Ovary (tissue), 9 donors: ENCODE data around the gene SLC1A3. TPM values are rescaled to one million over a fixed set of nuclear protein-coding genes. Genes with fewer than 3 reads are reported as not detected.
A peak's percentile ranks its signal among the peaks of the same experiment; 100 is the strongest.

Experiments
- DNase-seq, 5 donors: peaks; one replicate each; pipeline ENCODE4 v3.0.0-alpha.2; 2019 to 2020
- H3K27ac ChIP-seq, 2 donors: fragments of 200-600 bp; one replicate each; pipeline versions ENCODE4 v1.5.1 to v1.8.0; 2019 to 2022
- H3K27me3 ChIP-seq: fragments of 200-600 bp; one replicate; pipeline ENCODE4 v1.8.0; 2022
- H3K36me3 ChIP-seq: fragments of 200-600 bp; sonication (generic); one replicate; pipeline ENCODE4 v1.5.1; 2019
- H3K4me1 ChIP-seq: one replicate; pipeline ENCODE4 v1.8.1; 2013; ENCODE audit warnings: mild to moderate bottlenecking, moderate library complexity; ENCODE audit not compliant: insufficient read depth
- H3K4me3 ChIP-seq: fragments of 200-600 bp; sonication (generic); one replicate; pipeline ENCODE4 v1.5.1; 2017
- H3K9me3 ChIP-seq, 2 donors: fragments of 200-600 bp in 1 of 2; sonication (generic) in 1 of 2; one replicate each; pipeline versions ENCODE4 v1.5.1 to v1.8.1; 2013 to 2019; ENCODE audit warnings: mild to moderate bottlenecking in 1 of 2, moderate library complexity in 1 of 2
- EP300 ChIP-seq: sonication (generic); formaldehyde crosslinking; IDR thresholded peaks from one replicate; pipeline ENCODE4 v1.6.1; 2017; ENCODE audit warnings: antibody characterized with exemption
- POLR2A ChIP-seq: fragments of 450-650 bp; IDR thresholded peaks from one replicate; pipeline ENCODE4 v1.6.1; 2017; ENCODE audit warnings: antibody characterized with exemption, mild to moderate bottlenecking, moderate library complexity
- WGBS, 3 donors: extraction: QIAGEN DNeasy Blood & Tissue Kit in 1 of 3; methylation state at CpG; one replicate each; pipeline versions ENCODE4 v1.1.5 to v1.1.7; 2013 to 2017; 5-methylcytosine and 5-hydroxymethylcytosine counted together
- intact Hi-C, 4 donors: fragments of 100-400 bp; cut with DNase I; formaldehyde crosslinking; loops; one replicate each; pipeline versions ENCODE4 v1.11.0 to v1.15.1; 2022 to 2023
- polyA plus RNA-seq, 2 donors: library from polyadenylated mRNA; stranded (reverse); fragments of 200-250 nt in 1 of 2; fragments of 350-450 nt in 1 of 2; fragmentation: Illumina TruSeq in 1 of 2; extraction: RNeasy Lipid Tissue Mini Kit (QIAGEN cat#74804) in 1 of 2; gene quantifications; one replicate each; pipeline ENCODE4 v1.2.3, GENCODE V29; 2013 to 2014
- total RNA-seq, 7 donors: library from RNA; depleted of rRNA in 2 of 7; stranded (reverse); fragments of >200 nt in 2 of 7; fragmentation: NEBNext Ultra II Directional in 3 of 7; extraction: Animal tissue kit (Norgen Biotek cat#: 25700) in 3 of 7; gene quantifications; one replicate each; pipeline versions ENCODE4 v1.1.0 to v1.2.4, GENCODE V29; 2016 to 2023
- TF ChIP-seq, protein P1 (sequence below), 3 donors: fragments of 450-650 bp in 2 of 3; fragments of 200-600 bp in 1 of 3; IDR thresholded peaks; one replicate each; pipeline versions ENCODE4 v1.5.1 to v1.8.0; 2016 to 2022; ENCODE audit warnings: antibody characterized with exemption in 3 of 3, mild to moderate bottlenecking in 1 of 3
- donor health status: DM: no; HTN: no; CAD: no; lungs with moderate emphysema.
- donor health status: DM: no; HTN: no; CAD: no.
- donor health status: Bipolar disorder and iron deficiency.
- donor health status: DM: yes; HTN: yes; CAD: no.
- donor health status: DM: no; HTN: no; CAD: no.
- donor health status: DM: yes; HTN: yes; CAD: no.

The SLC1A3 gene
- total and polyA plus RNA-seq, 9 donors: 5.2 to 72.3 (median 36.7) TPM

DNA sequence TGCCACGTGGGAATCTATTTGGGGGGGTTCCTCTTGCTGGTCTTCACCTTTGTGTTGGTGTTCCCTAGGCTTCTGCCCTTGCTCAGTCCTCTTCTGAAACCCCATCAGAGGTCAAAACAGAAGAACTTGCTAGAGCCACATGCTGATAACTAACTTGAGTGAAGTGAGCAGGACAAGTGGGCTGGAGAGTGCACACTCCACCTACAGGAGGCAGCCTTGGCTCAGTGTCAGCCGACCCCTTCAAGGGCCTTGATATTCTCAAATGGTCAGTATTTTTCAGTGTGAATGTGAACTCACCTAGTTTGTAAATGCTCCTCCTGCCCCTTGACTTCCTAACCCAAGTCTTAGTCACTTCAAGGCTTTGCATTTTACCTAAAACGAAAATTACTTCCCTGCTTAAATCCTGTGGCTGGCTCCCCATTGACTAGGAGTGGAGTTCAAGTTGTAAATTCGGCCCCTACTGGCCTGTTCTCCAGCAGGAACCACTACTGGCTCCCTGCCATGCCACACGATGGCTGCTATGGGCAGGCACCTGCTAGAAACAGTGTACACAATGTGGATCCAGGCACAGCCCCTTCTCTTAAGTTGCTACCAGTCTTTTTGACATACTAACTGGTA lies 3.6 kb upstream of the SLC1A3 start:
- no peaks in the 10 kb centered on the region for H3K36me3 ChIP-seq
- H3K27ac ChIP-seq: no peak overlapping the region
- 65 to 76% (median 75%) methylated on average over 5 of the region's 5 CpGs for WGBS, 3 donors
- intact Hi-C loops: no loop called here
- H3K4me1 ChIP-seq: no peaks in the 10 kb centered on the region
- H3K9me3 ChIP-seq: no peaks in the 10 kb centered on the region
- no peak for DNase-seq
- TF ChIP-seq POLR2A (no peak), EP300 (no peak)
- TF ChIP-seq, protein P1, sequence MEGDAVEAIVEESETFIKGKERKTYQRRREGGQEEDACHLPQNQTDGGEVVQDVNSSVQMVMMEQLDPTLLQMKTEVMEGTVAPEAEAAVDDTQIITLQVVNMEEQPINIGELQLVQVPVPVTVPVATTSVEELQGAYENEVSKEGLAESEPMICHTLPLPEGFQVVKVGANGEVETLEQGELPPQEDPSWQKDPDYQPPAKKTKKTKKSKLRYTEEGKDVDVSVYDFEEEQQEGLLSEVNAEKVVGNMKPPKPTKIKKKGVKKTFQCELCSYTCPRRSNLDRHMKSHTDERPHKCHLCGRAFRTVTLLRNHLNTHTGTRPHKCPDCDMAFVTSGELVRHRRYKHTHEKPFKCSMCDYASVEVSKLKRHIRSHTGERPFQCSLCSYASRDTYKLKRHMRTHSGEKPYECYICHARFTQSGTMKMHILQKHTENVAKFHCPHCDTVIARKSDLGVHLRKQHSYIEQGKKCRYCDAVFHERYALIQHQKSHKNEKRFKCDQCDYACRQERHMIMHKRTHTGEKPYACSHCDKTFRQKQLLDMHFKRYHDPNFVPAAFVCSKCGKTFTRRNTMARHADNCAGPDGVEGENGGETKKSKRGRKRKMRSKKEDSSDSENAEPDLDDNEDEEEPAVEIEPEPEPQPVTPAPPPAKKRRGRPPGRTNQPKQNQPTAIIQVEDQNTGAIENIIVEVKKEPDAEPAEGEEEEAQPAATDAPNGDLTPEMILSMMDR (IDR thresholded peaks at IDR 0.05): no peak
- no peaks in the 10 kb centered on the region for H3K27me3 ChIP-seq
- H3K4me3 ChIP-seq: no peak overlapping the region

DNA sequence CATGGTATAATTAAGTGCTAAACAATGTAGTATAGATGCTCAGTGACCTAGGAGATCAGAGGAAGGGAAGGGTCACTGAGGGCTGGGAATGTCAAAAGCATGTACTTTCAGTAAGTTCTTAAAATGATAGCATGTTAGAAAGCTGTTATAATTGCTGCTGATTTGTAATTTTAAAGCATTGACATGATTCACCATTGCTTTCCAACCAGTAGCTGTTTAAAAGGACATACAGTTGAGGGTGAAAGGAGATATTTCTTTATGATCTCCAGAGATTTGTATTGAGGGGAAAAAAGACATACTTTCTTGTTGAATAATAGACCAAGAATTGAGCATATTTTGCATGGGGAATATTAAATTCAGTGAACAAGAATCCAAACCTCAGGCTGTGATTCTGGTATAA lies 1.2 kb upstream of the SLC1A3 start:
- no peaks in the 10 kb centered on the region for H3K36me3 ChIP-seq
- H3K27ac ChIP-seq: no peak overlapping the region
- no peak for DNase-seq
- H3K4me3 ChIP-seq: no peak overlapping the region
- H3K9me3 ChIP-seq: no peaks in the 10 kb centered on the region
- no peaks in the 10 kb centered on the region for H3K27me3 ChIP-seq
- intact Hi-C loops: no loop called here
- TF ChIP-seq POLR2A (no peak), EP300 (no peak)
- TF ChIP-seq, protein P1 (IDR thresholded peaks at IDR 0.05): no peak
- H3K4me1 ChIP-seq: no peaks in the 10 kb centered on the region

DNA sequence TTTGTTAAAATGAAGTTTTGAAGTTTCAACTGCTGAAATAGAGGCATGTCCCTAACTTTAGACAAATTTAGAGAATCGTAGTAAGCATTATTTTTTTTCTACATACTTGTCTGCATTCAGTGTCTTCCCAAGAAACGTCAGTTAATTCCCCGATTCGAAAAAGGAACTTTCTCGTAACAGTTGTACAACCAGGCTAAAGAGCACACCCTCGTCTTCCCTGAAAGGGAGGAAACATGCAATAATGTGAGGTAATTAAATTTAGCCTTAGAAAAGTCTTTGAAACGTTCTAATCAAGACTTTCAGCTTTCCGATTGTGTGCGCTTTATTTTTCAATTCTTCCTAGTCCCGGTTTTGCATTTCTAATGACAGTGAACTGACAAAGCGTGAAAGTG lies 374 bp upstream of the SLC1A3 start:
- Histone ChIP-seq H3K9me3 (no peaks in the 10 kb centered on the region), H3K36me3 (no peaks in the 10 kb centered on the region), H3K27ac (no peak overlapping the region), H3K4me3 (peak overlapping the region; percentile 41), H3K4me1 (no peaks in the 10 kb centered on the region), H3K27me3 (no peaks in the 10 kb centered on the region)
- 0 to 3% (median 2%) methylated on average over 11 of the region's 11 CpGs for WGBS, 3 donors
- DNase-seq: no peak
- no peak for TF ChIP-seq EP300
- TF ChIP-seq, protein P1 (IDR thresholded peaks at IDR 0.05): no peak
- no peak for TF ChIP-seq POLR2A
- intact Hi-C loops: no loop called here

DNA sequence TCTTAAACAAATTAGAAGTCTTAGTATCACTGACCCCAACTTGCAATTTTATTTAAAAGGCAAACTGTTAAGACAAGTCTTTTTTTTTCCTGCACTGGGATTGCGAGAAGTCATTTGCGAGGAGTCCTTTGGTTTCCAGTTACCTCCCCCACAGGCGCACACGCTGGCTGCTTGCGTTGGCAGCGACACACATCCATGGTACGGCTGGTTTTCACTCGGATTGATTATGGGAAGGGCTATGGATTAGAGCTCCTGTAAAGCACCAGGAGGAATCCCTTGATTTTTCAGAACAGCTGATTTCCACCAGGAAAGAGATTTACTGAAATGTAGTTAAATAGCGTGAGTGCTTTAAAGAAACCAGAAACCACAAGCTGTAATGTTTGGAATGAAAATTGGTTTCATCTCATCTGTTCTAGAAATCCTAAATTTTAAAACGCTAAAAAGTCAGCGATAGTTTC lies 737 bp downstream of the SLC1A3 start:
- peak in 2 of 5 donors; percentile 43 to 57 for DNase-seq
- Histone ChIP-seq H3K27me3 (no peaks in the 10 kb centered on the region), H3K9me3 (no peaks in the 10 kb centered on the region), H3K4me1 (no peaks in the 10 kb centered on the region), H3K4me3 (peak overlapping the region; percentile 41), H3K27ac (no peak overlapping the region), H3K36me3 (no peaks in the 10 kb centered on the region)
- no peak for TF ChIP-seq EP300
- TF ChIP-seq, protein P1 (IDR thresholded peaks at IDR 0.05): no peak
- no peak for TF ChIP-seq POLR2A
- intact Hi-C loops: no loop called here
- 1 to 2% (median 1%) methylated on average over 11 of the region's 11 CpGs for WGBS, 3 donors
